Mesenteric fat pad (tissue), 1 donor: Measurements from ENCODE around the gene SPNS3. TPM values are rescaled to one million over a fixed set of nuclear protein-coding genes. Genes with fewer than 3 reads are reported as not detected.

ENCODE experiments used
- DNase-seq: peaks from one replicate; pipeline ENCODE4 v3.0.0-alpha.2; 2020; ENCODE audit warnings: low spot score
- total RNA-seq: library from RNA; stranded (reverse); fragmentation: NEBNext Ultra II Directional; extraction: Animal tissue kit (Norgen Biotek cat#: 25700); gene quantifications from one replicate; pipeline ENCODE4 v1.2.1, GENCODE V29; 2021
- donor health status: DM: yes; HTN: yes; CAD: no.

Gene SPNS3
- total RNA-seq, 1 donor from 2014 or later, result not detected

DNA sequence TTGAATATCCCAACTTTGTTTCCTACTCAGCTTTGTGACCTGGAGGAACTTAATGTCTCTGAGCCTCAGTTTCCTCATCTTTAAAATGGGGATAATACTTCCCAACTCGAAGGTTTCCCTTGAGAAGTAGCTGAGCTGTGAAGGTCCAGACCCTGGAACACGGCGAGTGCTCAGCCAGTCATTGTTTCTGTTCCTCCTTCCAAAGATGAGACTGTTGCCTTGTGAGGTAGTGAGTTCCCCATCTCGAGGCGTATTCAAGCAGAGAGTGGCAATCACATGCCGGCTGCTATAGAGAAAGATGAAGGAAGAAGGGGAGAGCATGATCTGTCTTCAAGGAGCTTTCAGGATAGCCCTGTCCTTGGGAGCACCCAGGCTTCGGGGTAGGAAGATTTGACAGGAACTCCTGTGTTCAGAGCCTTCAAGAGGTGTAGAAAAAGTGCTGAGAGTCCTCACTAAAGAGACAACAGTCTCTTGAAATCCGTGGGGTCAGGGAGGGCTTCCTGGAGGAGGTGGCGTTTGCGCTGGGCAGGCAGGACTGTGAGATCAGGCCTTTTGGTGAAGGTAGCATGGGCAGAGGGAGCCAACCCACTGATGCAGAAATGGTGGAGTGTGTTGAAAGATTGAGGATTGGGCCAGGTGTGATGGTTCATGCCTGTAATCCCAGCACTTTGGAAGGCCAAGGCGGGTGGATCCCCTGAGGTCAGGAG, 92.1 kb downstream of the SPNS3 start:
- no peak for DNase-seq

DNA sequence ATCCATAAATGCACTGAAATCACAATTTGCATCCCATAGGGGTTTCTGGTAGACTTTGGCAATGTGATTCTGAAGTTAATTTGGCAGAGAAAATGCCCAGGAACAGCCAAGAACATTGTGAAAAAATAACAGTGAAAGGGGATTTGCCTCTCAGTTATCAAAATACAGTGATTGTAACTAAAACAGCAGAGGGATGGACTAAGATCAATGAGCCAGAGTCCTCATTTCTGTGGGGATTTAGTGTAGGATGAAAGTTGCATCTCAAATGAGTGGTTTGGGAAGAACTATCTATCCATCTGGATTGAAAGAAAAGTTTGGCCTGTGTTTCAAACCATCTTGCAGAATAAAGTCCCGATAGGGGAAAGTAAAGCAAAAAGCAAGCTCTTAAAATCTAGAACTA, 93.4 kb downstream of the SPNS3 start:
- no peak for DNase-seq

DNA sequence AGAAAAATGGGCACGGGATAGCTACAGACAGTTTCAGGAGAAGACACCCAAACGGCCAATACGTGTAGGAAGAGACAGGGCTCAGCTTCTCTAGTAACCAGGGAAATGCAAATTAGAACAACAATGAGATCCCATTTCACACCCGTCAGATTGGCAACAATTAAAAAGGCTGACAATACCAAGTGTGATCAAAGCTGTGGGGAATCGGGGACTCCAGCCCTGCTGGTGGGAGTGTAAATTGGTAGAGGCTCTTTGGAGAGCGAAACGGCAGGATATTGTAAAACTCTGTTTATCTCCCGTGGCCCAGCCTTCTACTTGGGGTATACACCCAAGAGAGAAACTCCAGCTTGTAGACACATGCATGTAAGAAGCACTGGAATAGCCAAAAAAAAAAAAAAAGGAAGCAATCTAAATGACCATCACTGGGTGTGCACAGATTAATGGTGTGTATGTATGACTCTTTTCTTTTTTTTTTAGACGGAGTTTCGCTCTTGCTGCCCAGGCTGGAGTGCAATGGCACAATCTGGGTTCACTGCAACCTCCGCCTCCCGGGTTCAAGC, 93.9 kb downstream of the SPNS3 start:
- no peak for DNase-seq

GRCh38 chr17:4529533-4530152, 95.9 kb downstream of the SPNS3 start:
- DNase-seq, result no peak

DNA sequence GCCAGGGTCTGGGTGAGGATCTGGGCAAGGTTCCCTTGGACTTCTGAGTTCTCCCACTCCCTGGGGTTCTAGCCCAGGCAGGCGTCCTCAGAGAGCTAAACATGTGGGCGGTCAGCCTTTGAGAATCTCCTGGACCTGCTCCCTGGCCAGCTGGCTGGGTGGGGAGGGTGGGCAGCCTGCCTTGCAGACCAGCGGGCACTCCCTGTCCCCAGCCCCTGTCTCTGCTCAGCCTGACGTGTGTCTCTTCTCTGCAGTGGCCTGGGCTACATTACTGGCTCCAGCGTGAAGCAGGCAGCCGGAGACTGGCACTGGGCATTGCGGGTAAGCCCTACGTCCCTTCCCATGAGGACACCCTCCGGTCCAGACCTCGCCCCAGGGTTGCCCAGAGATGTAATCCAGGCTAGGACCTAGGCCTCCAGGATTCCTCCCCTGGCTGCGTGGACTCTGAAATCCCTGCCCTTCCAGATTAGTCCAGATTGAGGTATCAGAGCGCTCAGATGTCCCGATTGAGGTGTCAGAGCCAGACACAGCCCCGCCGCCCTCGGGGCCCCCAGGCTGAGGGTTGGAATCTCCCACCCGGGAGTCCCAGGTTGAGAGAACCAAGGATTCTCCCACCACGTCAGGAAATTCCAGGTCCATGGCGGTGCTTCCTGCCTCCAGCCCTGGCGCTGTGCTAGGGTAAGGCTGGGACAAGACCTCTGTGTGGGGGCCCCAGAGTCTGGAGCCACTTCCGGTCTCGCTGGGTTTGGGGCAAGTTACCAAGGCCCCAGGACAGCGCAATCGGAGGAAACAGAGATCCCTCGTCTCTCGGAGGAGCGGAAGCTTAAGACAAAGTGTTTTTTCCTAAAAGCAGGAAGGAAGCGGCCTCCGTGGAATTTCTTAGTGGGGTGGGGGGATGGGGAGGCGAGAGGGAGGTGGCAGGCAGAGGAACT, 97.3 kb downstream of the SPNS3 start:
- no peak for DNase-seq

DNA sequence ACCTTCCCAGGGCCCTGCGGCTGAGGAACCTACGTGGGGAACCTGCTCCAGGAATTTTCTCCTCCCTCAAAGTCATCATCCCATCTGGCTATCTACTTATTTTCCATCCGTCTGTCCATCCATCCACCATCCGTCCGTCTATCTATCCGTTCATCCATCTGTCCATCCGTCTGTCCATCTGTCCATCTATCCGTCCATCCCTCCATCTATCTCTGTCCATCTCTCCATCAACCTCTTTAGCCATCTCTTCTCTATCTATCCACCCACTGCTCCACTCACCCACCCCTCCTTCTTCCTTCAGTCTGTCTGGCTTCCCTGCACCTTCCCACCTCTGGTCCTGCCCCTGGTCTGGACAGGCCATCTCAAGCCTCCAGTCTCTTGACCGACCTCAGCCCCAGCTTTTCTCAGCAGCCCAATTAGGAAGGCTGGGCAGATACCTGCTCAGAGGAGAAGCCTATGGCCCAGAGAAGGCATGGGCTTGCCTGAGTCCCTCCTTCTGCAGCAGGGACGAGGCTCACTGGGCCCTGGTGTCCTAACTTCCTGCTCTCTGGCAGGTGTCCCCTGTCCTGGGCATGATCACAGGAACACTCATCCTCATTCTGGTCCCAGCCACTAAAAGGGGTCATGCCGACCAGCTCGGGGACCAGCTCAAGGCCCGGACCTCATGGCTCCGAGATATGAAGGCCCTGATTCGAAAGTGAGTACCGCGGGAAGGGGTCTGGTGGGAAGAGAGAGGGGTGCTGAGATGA, 98.4 kb downstream of the SPNS3 start:
- DNase-seq, result no peak

GRCh38 chr17:4532860-4533522, 99.3 kb downstream of the SPNS3 start:
- DNase-seq, result no peak

GRCh38 chr17:4533523-4534504, 100.1 kb downstream of the SPNS3 start:
- no peak for DNase-seq

DNA sequence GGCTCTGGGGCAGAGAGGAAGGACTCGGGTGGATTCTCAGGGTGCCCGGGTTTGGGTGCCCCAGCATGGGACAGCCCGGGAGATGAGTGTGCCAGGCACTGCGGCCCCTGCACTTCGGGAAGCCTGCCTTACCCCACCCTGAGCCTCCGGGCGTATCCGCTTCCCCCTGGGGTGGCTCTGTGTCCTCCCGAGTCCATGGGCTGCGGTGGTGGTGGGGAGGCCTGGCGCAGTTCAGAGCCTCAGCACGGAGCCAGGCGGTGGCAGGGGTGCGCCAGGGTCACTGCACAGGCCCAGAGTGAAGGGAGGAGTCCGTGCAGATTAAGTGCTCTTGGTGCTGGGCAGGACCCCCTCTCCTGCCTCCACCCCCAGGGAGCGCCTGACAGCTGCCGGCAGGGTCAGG, 100.8 kb downstream of the SPNS3 start:
- no peak for DNase-seq

- DNase-seq, result no peak
These were observed 101.4 kb downstream of the SPNS3 start for GRCh38 chr17:4534928-4535666.

- no peak for DNase-seq
These were observed 102.0 kb downstream of the SPNS3 start for GRCh38 chr17:4535667-4536258.

DNA sequence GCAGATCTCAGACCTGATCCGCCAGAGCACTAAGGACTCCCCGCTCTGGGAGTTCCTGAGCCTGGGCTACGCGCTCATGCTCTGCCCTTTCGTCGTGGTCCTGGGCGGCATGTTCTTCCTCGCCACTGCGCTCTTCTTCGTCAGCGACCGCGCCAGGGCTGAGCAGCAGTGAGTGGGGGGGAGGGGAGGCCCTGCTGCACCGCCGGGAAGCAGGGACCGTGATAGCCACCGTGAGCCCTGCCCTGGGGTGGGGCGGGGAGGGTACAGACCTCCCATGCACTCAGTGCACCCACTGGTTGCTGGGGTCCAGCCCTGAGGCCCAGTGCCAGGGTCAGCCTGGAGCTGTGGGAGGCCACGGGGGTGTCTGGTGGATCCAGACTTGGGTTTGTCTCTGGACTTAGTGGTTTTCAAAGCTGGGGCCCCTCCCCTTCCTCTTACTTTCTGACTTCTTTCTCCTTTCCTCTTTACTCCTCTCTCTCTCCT, 102.6 kb downstream of the SPNS3 start:
- DNase-seq, result no peak

DNA sequence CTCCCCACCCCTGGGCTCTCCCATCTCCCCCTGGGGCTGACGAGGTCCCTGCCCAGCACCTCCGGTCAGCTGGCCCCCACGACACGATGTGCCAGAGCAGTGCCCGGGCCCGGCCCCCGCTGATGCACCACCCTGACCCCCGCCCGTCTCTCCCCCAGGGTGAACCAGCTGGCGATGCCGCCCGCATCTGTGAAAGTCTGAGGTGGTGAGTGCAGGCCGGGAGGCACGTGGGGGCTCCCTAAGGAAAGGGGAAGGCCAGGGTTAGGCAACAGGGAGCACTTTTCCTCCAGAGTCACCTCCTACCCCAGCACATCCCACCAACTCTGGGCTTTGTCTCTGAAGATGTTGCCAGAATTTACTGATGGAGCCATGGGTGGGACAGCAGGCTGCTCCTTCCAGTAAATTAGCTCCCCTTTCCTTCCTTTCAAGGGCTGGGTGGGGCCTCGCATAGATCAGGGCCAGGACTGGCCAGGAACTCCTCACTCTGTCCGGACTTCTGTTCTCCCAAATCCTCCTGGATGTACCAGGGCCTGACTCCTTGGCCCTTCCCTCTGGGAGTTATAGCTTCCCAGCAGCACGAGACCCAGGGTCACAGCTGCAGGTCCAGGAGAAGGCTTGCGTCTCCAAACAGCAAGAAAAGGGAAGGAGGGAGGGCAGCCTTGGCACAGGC, 103.1 kb downstream of the SPNS3 start:
- DNase-seq, result no peak
